Liver (tissue), 9 donors: ENCODE measurements around the gene URI1. TPM values are rescaled to one million over a fixed set of nuclear protein-coding genes. Genes with fewer than 3 reads are reported as not detected.

Source experiments
- DNase-seq: peaks from one replicate; pipeline ENCODE4 v3.0.0-alpha.2; 2017; ENCODE audit warnings: low spot score
- H3K27ac ChIP-seq, 2 donors: one replicate each; pipeline ENCODE4 v1.7.0; 2013; ENCODE audit warnings: inconsistent platforms in 2 of 2, low read length in 2 of 2, control low read depth in 1 of 2, low read depth in 1 of 2, mild to moderate bottlenecking in 1 of 2
- H3K27me3 ChIP-seq, 4 donors: one replicate each; pipeline versions ENCODE4 v1.6.1 to v1.7.0; 2013; ENCODE audit warnings: low read length in 3 of 4, inconsistent platforms in 1 of 4, mild to moderate bottlenecking in 1 of 4, moderate library complexity in 1 of 4; ENCODE audit not compliant: control insufficient read depth in 4 of 4, insufficient read depth in 4 of 4
- H3K36me3 ChIP-seq, 4 donors: one replicate each; pipeline versions ENCODE4 v1.6.1 to v1.7.0; 2013; ENCODE audit warnings: low read length in 3 of 4, mild to moderate bottlenecking in 3 of 4, low read depth in 1 of 4, moderate library complexity in 1 of 4; ENCODE audit not compliant: control insufficient read depth in 4 of 4, insufficient read depth in 3 of 4
- H3K4me1 ChIP-seq, 4 donors: one replicate each; pipeline versions ENCODE4 v1.6.1 to v1.7.0; 2013; ENCODE audit warnings: low read length in 3 of 4, mild to moderate bottlenecking in 3 of 4, moderate library complexity in 1 of 4; ENCODE audit not compliant: control insufficient read depth in 4 of 4, insufficient read depth in 4 of 4
- H3K4me3 ChIP-seq, 3 donors: one replicate each; pipeline versions ENCODE4 v1.6.1 to v1.7.0; 2013; ENCODE audit warnings: low read length in 3 of 3, control low read depth in 1 of 3, low read depth in 1 of 3, mild to moderate bottlenecking in 1 of 3
- H3K9ac ChIP-seq, 2 donors: one replicate each; pipeline ENCODE4 v1.7.0; 2013; ENCODE audit warnings: low read length in 2 of 2, mild to moderate bottlenecking in 2 of 2, moderate library complexity in 2 of 2, control low read depth in 1 of 2, low read depth in 1 of 2
- H3K9me3 ChIP-seq, 4 donors: one replicate each; pipeline versions ENCODE4 v1.6.1 to v1.7.0; 2013; ENCODE audit warnings: low read length in 3 of 4; ENCODE audit not compliant: control insufficient read depth in 4 of 4
- ATF3 ChIP-seq: IDR thresholded peaks from 2 replicates; pipeline ENCODE4 v1.6.1; 2016; ENCODE audit warnings: antibody characterized with exemption
- CTCF ChIP-seq: fragments of 150-350 bp; IDR thresholded peaks from 2 replicates; pipeline ENCODE4 v1.5.1; 2017; ENCODE audit warnings: improper control_type of control experiment, low read depth, low read length; ENCODE audit not compliant: missing input control
- FOXA1 ChIP-seq: IDR thresholded peaks from 2 replicates; pipeline ENCODE4 v1.6.1; 2016; ENCODE audit warnings: antibody characterized with exemption
- FOXA2 ChIP-seq: IDR thresholded peaks from 2 replicates; pipeline ENCODE4 v1.6.1; 2016; ENCODE audit warnings: antibody characterized with exemption
- GABPA ChIP-seq, 2 donors: IDR thresholded peaks in 1 of 2; conservative IDR thresholded peaks in 1 of 2; 2 replicates each; pipeline ENCODE4 v1.6.1; 2016; ENCODE audit warnings: antibody characterized with exemption in 2 of 2, mild to moderate bottlenecking in 1 of 2, moderate library complexity in 1 of 2
- HNF4A ChIP-seq, 2 donors: conservative IDR thresholded peaks; 2 replicates each; pipeline ENCODE4 v1.6.1; 2016; ENCODE audit warnings: antibody characterized with exemption in 2 of 2, mild to moderate bottlenecking in 2 of 2
- HNF4G ChIP-seq: IDR thresholded peaks from 2 replicates; pipeline ENCODE4 v1.6.1; 2016; ENCODE audit warnings: antibody characterized with exemption
- JUND ChIP-seq, 2 donors: IDR thresholded peaks; 2 replicates each; pipeline ENCODE4 v1.6.1; 2016; ENCODE audit warnings: antibody characterized with exemption in 2 of 2
- MAX ChIP-seq: IDR thresholded peaks from 2 replicates; pipeline ENCODE4 v1.6.1; 2016; ENCODE audit warnings: antibody characterized with exemption
- NR2F2 ChIP-seq: IDR thresholded peaks from 2 replicates; pipeline ENCODE4 v1.6.1; 2016; ENCODE audit warnings: antibody characterized with exemption
- RAD21 ChIP-seq, 2 donors: IDR thresholded peaks; 2 replicates each; pipeline ENCODE4 v1.6.1; 2016; ENCODE audit warnings: antibody characterized with exemption in 2 of 2, mild to moderate bottlenecking in 2 of 2
- REST ChIP-seq: IDR thresholded peaks from 2 replicates; pipeline ENCODE4 v1.6.1; 2016; ENCODE audit warnings: antibody characterized with exemption, mild to moderate bottlenecking
- RXRA ChIP-seq, 2 donors: IDR thresholded peaks; 2 replicates each; pipeline ENCODE4 v1.6.1; 2017 to 2018; ENCODE audit warnings: antibody characterized with exemption in 2 of 2, mild to moderate bottlenecking in 1 of 2
- SP1 ChIP-seq: IDR thresholded peaks from 2 replicates; pipeline ENCODE4 v1.6.1; 2018; ENCODE audit warnings: antibody characterized with exemption, mild to moderate bottlenecking
- TAF1 ChIP-seq: conservative IDR thresholded peaks from 2 replicates; pipeline ENCODE4 v1.6.1; 2016; ENCODE audit warnings: antibody characterized with exemption, mild to moderate bottlenecking
- YY1 ChIP-seq: IDR thresholded peaks from 2 replicates; pipeline ENCODE4 v1.6.1; 2016; ENCODE audit warnings: antibody characterized with exemption, mild to moderate bottlenecking
- ZBTB33 ChIP-seq: IDR thresholded peaks from 2 replicates; pipeline ENCODE4 v1.6.1; 2016; ENCODE audit warnings: antibody characterized with exemption
- WGBS: extraction: QIAGEN DNeasy Blood & Tissue Kit; methylation state at CpG from one replicate; pipeline ENCODE4 v1.1.7; 2013; 5-methylcytosine and 5-hydroxymethylcytosine counted together
- polyA plus RNA-seq, 2 donors: library from polyadenylated mRNA; stranded (reverse) in 1 of 2; unstranded in 1 of 2; fragments of 200-250 nt in 1 of 2; fragments of >200 nt in 1 of 2; fragmentation: Nextera tagmentation in 1 of 2; extraction: Ambion mirVana in 1 of 2; gene quantifications; one replicate each; pipeline versions ENCODE4 v1.2.1 to v1.2.3, GENCODE V29; 2013 to 2015
- total RNA-seq, 2 donors: library from RNA; depleted of rRNA; stranded (reverse); fragments of >200 nt; gene quantifications; one replicate each; pipeline ENCODE4 v1.2.3, GENCODE V29; 2014
- donor health status: healthy.
- donor health status: healthy.
- donor health status: healthy.
- donor health status: healthy.
- donor health status: healthy.

Gene URI1
- total and polyA plus RNA-seq, 4 donors, result 12.2 to 29.5 (median 15.7) TPM

- Histone ChIP-seq H3K9ac (no peak overlapping the region), H3K36me3 (no peaks in the 10 kb centered on the region), H3K9me3 (no peaks in the 10 kb centered on the region), H3K4me1 (no peaks in the 10 kb centered on the region), H3K4me3 (no peak overlapping the region), H3K27ac (no peak overlapping the region), H3K27me3 (no peaks in the 10 kb centered on the region)
- TF ChIP-seq YY1 (no peak), FOXA2 (no peak), NR2F2 (no peak), CTCF (no peak), SP1 (no peak), RXRA (IDR thresholded peaks at IDR 0.05) (no peak), FOXA1 (no peak), HNF4A (conservative IDR thresholded peaks at IDR 0.05) (no peak), REST (no peak), MAX (no peak), RAD21 (IDR thresholded peaks at IDR 0.05) (no peak), ATF3 (no peak), JUND (IDR thresholded peaks at IDR 0.05) (no peak), TAF1 (no peak), GABPA (IDR thresholded peaks at IDR 0.05 in 1 of 2, conservative IDR thresholded peaks at IDR 0.05 in 1 of 2) (no peak), ZBTB33 (no peak), HNF4G (no peak)
- WGBS, result 69% methylated on average over 5 of the region's 5 CpGs
- DNase-seq, result no peak
Measured at GRCh38 chr19:29926801-29927200, 15.2 kb upstream of the URI1 start.
